Vagina (tissue), 2 donors: ENCODE results near the gene CHN1.

Experiments used
- CTCF ChIP-seq, 3 experiments: fragments of 450-650 bp in 2 of 3; fragments of 200-600 bp in 1 of 3; sonication (generic) in 1 of 3; IDR thresholded peaks; one replicate each; pipeline ENCODE4 v1.5.1; 2017 to 2019; ENCODE audit warnings: antibody characterized with exemption in 3 of 3, mild to moderate bottlenecking in 2 of 3, moderate library complexity in 2 of 3
- POLR2A ChIP-seq, 2 donors: fragments of 450-650 bp; IDR thresholded peaks; one replicate each; pipeline ENCODE4 v1.6.1; 2017; ENCODE audit warnings: antibody characterized with exemption in 2 of 2, mild to moderate bottlenecking in 2 of 2, moderate library complexity in 2 of 2
- POLR2AphosphoS5 ChIP-seq, 2 donors: sonication (generic); formaldehyde crosslinking; IDR thresholded peaks; one replicate each; pipeline ENCODE4 v1.9.0; 2017; ENCODE audit warnings: antibody characterized with exemption in 2 of 2, mild to moderate bottlenecking in 2 of 2, low read depth in 1 of 2; ENCODE audit not compliant: insufficient read depth in 1 of 2

- TF ChIP-seq CTCF (IDR thresholded peaks at IDR 0.05) (peak; percentile 15 to 38 (median 28)), POLR2AphosphoS5 (IDR thresholded peaks at IDR 0.05; ENCODE audit: insufficient read depth in 1 of 2, low read depth in 1 of 2) (no peak), POLR2A (IDR thresholded peaks at IDR 0.05) (no peak)
Observed at GRCh38 chr2:175036582-175037018, 31.4 kb upstream of the CHN1 start.
